Esophagus squamous epithelium (tissue), 5 donors: ENCODE measurements around the gene RALGPS1. TPM values are rescaled to one million over a fixed set of nuclear protein-coding genes. Genes with fewer than 3 reads are reported as not detected.

Experiments
- DNase-seq: peaks from one replicate; lab custom pipeline; 2025; lab: John Stamatoyannopoulos, UW
- H3K27ac ChIP-seq, 4 donors: fragments of 200-600 bp; sonication (generic); one replicate each; pipeline ENCODE4 v1.5.1; 2016 to 2019; ENCODE audit warnings: mild to moderate bottlenecking in 1 of 4
- H3K27me3 ChIP-seq, 4 donors: fragments of 200-600 bp; sonication (generic); 1 replicate in 3 of 4; 2 replicates in 1 of 4; pipeline versions ENCODE4 v1.5.1 to v1.6.0; 2017 to 2021; ENCODE audit warnings: antibody characterized with exemption in 1 of 4
- H3K36me3 ChIP-seq, 3 donors: fragments of 200-600 bp; sonication (generic); one replicate each; pipeline ENCODE4 v1.5.1; 2016 to 2019
- H3K4me1 ChIP-seq, 3 donors: fragments of 200-600 bp; sonication (generic); one replicate each; pipeline ENCODE4 v1.5.1; 2017 to 2019
- H3K4me3 ChIP-seq, 4 donors: fragments of 200-600 bp; sonication (generic); 1 replicate in 3 of 4; 2 replicates in 1 of 4; pipeline ENCODE4 v1.5.1; 2016 to 2019; ENCODE audit warnings: mild to moderate bottlenecking in 2 of 4, moderate library complexity in 1 of 4
- H3K9me3 ChIP-seq, 3 donors: fragments of 200-600 bp; sonication (generic); one replicate each; pipeline ENCODE4 v1.5.1; 2016 to 2019
- POLR2A ChIP-seq, 4 donors: fragments of 450-650 bp; IDR thresholded peaks; one replicate each; pipeline ENCODE4 v1.6.1; 2017; ENCODE audit warnings: antibody characterized with exemption in 4 of 4, mild to moderate bottlenecking in 4 of 4, moderate library complexity in 3 of 4
- WGBS, 2 donors: methylation state at CpG; one replicate each; pipeline ENCODE4 v1.1.5; 2018; 5-methylcytosine and 5-hydroxymethylcytosine counted together
- intact Hi-C: fragments of 100-400 bp; cut with DNase I; formaldehyde crosslinking; loops from one replicate; pipeline ENCODE4 v1.15.0; 2022
- total RNA-seq, 4 donors: library from RNA; depleted of rRNA; stranded (reverse); fragments of >200 nt; gene quantifications; one replicate each; pipeline ENCODE4 v1.1.0, GENCODE V29; 2016
- TF ChIP-seq, protein P1 (sequence below), 6 experiments: fragments of 450-650 bp in 4 of 6; fragments of 200-600 bp in 2 of 6; sonication (generic) in 2 of 6; IDR thresholded peaks; one replicate each; pipeline ENCODE4 v1.5.1; 2016 to 2019; ENCODE audit warnings: antibody characterized with exemption in 6 of 6, mild to moderate bottlenecking in 4 of 6, moderate library complexity in 4 of 6
- donor health status: DM: yes; HTN: yes; CAD: no.

RALGPS1 gene
- total RNA-seq, 4 donors from 2014 or later = 3.0 to 16.4 (median 10.6) TPM

DNA sequence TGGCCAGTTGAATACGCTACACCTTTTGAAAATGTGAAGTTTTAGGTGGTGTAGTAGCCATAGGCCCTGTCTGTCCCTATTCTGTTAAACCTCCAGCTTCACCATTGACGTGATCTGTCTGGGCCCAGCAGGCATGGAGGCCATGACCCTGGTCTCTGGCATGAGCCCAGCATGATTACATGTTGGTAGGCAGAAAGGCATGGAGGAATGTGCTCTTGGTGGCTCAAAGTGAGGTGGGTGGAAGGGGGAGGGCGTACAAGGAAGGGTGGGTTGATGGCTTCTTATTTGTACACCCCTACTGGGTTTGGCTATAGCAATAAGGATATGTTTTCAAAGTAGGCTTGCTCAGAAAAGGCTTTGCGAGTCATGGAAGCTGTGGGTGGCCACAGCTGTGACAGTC is 23.7 kb downstream of the RALGPS1 start:
- no peaks in the 10 kb centered on the region for H3K27me3 ChIP-seq
- H3K27ac ChIP-seq = no peak overlapping the region
- intact Hi-C loops = loop anchor here (5.0 kb wide), 1 partner anchor 264 kb away; no protein-coding TSS in a partner anchor
- H3K4me3 ChIP-seq = no peak overlapping the region
- H3K4me1 ChIP-seq = no peaks in the 10 kb centered on the region
- no peak for DNase-seq
- TF ChIP-seq, protein P1, sequence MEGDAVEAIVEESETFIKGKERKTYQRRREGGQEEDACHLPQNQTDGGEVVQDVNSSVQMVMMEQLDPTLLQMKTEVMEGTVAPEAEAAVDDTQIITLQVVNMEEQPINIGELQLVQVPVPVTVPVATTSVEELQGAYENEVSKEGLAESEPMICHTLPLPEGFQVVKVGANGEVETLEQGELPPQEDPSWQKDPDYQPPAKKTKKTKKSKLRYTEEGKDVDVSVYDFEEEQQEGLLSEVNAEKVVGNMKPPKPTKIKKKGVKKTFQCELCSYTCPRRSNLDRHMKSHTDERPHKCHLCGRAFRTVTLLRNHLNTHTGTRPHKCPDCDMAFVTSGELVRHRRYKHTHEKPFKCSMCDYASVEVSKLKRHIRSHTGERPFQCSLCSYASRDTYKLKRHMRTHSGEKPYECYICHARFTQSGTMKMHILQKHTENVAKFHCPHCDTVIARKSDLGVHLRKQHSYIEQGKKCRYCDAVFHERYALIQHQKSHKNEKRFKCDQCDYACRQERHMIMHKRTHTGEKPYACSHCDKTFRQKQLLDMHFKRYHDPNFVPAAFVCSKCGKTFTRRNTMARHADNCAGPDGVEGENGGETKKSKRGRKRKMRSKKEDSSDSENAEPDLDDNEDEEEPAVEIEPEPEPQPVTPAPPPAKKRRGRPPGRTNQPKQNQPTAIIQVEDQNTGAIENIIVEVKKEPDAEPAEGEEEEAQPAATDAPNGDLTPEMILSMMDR (IDR thresholded peaks at IDR 0.05) = no peak
- TF ChIP-seq POLR2A (IDR thresholded peaks at IDR 0.05) = no peak
- 72 to 83% methylated on average over 3 to 4 of the region's 4 CpGs for WGBS, 2 donors
- H3K36me3 ChIP-seq = no peaks in the 10 kb centered on the region
- H3K9me3 ChIP-seq = no peaks in the 10 kb centered on the region

GRCh38 chr9:126939821-126940221 is 25.2 kb downstream of the RALGPS1 start:
- TF ChIP-seq, protein P1 (IDR thresholded peaks at IDR 0.05) = no peak
- no peak for TF ChIP-seq POLR2A (IDR thresholded peaks at IDR 0.05)
- intact Hi-C loops = loop anchor here (5.0 kb wide), 1 partner anchor 262 kb away; no protein-coding TSS in a partner anchor
- Histone ChIP-seq H3K27me3 (no peaks in the 10 kb centered on the region), H3K36me3 (no peaks in the 10 kb centered on the region), H3K4me1 (no peaks in the 10 kb centered on the region), H3K4me3 (no peak overlapping the region), H3K9me3 (no peaks in the 10 kb centered on the region), H3K27ac (no peak overlapping the region)
- no peak for DNase-seq
- 54 to 57% methylated on average over 5 to 6 of the region's 6 CpGs for WGBS, 2 donors

DNA sequence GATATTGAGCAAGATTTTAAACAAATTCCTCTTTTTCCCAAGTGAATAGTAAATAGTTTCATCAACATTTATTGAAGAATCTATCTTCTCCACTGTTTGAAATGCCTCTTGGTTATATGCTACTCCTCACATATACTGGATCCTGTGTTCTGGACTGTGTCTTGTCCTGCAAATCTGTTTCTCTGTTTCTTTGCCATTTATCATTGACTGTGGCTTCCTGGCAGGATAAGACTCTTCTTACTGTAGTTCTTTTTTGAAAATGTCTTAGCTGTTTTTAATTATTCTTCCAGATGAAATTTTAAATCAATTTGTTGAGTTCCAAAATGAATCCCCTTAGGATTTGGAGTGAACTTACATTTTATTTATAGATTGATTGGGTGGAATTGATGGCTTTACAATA is 27.8 kb downstream of the RALGPS1 start:
- no peak overlapping the region for H3K27ac ChIP-seq

DNA sequence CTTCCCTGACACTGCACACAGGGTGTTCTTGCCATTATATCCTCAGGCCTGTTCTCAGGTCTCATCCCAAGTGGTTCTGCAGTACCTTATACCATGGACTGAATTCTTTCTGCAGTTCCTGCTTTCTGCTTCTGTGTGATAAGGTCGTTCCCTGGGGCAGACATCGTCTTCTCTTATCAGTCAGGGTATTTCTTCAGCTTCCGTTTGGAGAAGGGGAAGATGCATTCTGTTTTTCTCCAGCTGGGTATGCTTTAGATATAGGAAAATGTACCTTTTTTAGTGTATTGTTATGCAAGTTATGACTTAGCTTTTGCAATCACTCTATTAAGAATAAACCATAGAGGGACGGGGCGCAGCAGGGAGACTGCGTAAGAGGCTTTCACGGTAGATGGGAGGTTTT is 31.1 kb downstream of the RALGPS1 start:
- Histone ChIP-seq H3K4me1 (no peaks in the 10 kb centered on the region), H3K9me3 (no peaks in the 10 kb centered on the region), H3K4me3 (no peak overlapping the region), H3K27me3 (no peaks in the 10 kb centered on the region), H3K27ac (no peak overlapping the region), H3K36me3 (no peaks in the 10 kb centered on the region)
- no peak for DNase-seq
- 75 to 85% methylated on average over 7 of the region's 7 CpGs for WGBS, 2 donors
- TF ChIP-seq POLR2A (IDR thresholded peaks at IDR 0.05) = no peak
- TF ChIP-seq, protein P1 (IDR thresholded peaks at IDR 0.05) = no peak
- intact Hi-C loops = no loop called here

More for the DNA sequence above, 27.8 kb downstream of the RALGPS1 start:
- no peak overlapping the region for H3K4me3 ChIP-seq
- H3K36me3 ChIP-seq = no peaks in the 10 kb centered on the region
- DNase-seq = no peak
- H3K27me3 ChIP-seq = no peaks in the 10 kb centered on the region
- H3K9me3 ChIP-seq = no peaks in the 10 kb centered on the region
- TF ChIP-seq POLR2A (IDR thresholded peaks at IDR 0.05) = no peak
- TF ChIP-seq, protein P1 (IDR thresholded peaks at IDR 0.05) = no peak
- no peaks in the 10 kb centered on the region for H3K4me1 ChIP-seq
- intact Hi-C loops = no loop called here

DNA sequence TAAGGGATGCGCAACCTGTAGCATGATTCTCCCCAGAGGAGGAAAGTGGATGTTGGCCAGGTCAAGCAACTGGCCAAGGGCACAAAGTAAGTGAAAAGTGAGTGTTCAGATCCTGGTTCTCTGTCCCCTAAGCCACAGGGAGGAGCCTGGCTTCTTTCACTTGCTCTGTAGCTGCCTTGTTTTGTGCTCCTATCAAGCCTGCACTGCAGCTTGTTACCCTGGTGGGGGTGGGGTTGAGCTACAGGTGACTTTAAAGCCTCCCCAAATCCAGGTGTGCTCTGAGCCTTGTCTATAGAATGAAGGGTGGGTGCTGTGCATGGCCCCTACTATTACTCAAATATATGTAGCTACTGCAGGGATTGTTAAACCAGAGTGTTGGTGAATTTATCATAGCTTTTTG is 32.9 kb downstream of the RALGPS1 start:
- intact Hi-C loops = no loop called here
- H3K9me3 ChIP-seq = no peaks in the 10 kb centered on the region
- no peak overlapping the region for H3K4me3 ChIP-seq
- TF ChIP-seq, protein P1 (IDR thresholded peaks at IDR 0.05) = peak in 3 of 6 experiments; percentile 7 to 46 (median 23)
- TF ChIP-seq POLR2A (IDR thresholded peaks at IDR 0.05) = no peak
- no peak for DNase-seq
- WGBS, 2 donors = 95 to 100% methylated on average over 1 of the region's 1 CpG
- peaks cover 0 to 6% (median 3%) of the 10 kb centered on the region in 3 donors for H3K4me1 ChIP-seq
- no peaks in the 10 kb centered on the region for H3K36me3 ChIP-seq
- H3K27ac ChIP-seq = no peak overlapping the region
- no peaks in the 10 kb centered on the region for H3K27me3 ChIP-seq
